ENCODE measurements around the gene TIGD7. TPM values are rescaled to one million over a fixed set of nuclear protein-coding genes. Genes with fewer than 3 reads are reported as not detected.

Gene TIGD7
- total RNA-seq, 2 donors from 2014 or later, result 2.6 to 4.6 TPM

DNA sequence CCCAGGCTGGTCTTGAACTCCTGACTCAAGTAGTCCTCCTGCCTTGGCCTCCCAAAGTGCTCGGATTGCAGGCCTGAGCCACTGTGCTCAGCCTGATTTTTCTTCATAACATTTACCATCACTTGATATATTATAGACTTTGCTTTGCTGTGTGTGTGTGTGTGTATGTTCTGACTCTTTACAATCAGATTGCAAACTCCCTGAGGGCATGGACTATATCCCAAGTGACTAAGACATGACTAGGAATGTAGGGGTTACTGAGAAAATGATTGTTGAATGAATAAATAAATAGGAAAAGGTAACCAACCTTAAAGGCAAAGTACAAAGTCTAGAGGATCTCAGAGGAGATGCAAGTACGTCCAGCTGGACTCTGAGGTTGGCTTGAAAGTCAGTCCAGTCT is 40.8 kb upstream of the TIGD7 start:
- peaks cover 12% of the 10 kb centered on the region for H3K4me1 ChIP-seq
- H3K4me3 ChIP-seq, result no peak overlapping the region
- no peaks in the 10 kb centered on the region for H3K27me3 ChIP-seq
- DNase-seq (no peak), ATAC-seq (no peak)
- no peaks in the 10 kb centered on the region for H3K9me3 ChIP-seq
- no peaks in the 10 kb centered on the region for H3K36me3 ChIP-seq (replicated peaks in 1 of 2; ENCODE audit: insufficient read depth in 1 of 2, low read depth in 2 of 2)
- intact Hi-C loops (cut with DNase I), result no loop called here
- H3K27ac ChIP-seq, result no peak overlapping the region
- TF ChIP-seq POLR2A (IDR thresholded peaks at IDR 0.05), result no peak
- TF ChIP-seq, protein P1, sequence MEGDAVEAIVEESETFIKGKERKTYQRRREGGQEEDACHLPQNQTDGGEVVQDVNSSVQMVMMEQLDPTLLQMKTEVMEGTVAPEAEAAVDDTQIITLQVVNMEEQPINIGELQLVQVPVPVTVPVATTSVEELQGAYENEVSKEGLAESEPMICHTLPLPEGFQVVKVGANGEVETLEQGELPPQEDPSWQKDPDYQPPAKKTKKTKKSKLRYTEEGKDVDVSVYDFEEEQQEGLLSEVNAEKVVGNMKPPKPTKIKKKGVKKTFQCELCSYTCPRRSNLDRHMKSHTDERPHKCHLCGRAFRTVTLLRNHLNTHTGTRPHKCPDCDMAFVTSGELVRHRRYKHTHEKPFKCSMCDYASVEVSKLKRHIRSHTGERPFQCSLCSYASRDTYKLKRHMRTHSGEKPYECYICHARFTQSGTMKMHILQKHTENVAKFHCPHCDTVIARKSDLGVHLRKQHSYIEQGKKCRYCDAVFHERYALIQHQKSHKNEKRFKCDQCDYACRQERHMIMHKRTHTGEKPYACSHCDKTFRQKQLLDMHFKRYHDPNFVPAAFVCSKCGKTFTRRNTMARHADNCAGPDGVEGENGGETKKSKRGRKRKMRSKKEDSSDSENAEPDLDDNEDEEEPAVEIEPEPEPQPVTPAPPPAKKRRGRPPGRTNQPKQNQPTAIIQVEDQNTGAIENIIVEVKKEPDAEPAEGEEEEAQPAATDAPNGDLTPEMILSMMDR (IDR thresholded peaks at IDR 0.05), result no peak
- 53 to 61% methylated on average over 2 of the region's 2 CpGs for WGBS, 2 donors

DNA sequence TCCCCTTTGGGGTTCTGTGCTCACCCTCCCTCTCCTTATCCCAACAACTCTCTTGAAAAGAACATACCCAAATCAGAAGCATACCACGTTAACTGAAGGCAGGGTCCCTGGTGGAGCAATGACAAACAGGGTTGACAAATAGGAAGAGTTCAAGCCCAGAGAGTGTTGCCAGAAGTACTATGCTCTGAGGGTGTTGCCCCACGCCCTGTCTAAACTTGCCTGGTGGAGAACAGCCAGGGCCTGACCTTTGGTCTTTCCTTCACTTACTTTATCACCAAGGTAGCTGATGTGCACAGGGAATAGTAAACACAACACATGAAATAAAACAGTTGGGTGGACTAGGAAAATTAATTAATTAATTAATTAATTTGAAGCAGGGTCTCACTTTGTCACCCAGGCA is 23.4 kb upstream of the TIGD7 start:
- no peak for ATAC-seq
- Histone ChIP-seq H3K27me3 (no peaks in the 10 kb centered on the region), H3K9me3 (no peaks in the 10 kb centered on the region), H3K27ac (no peak overlapping the region), H3K36me3 (replicated peaks in 1 of 2; ENCODE audit: insufficient read depth in 1 of 2, low read depth in 2 of 2) (no peaks in the 10 kb centered on the region), H3K4me3 (no peak overlapping the region), H3K4me1 (no peaks in the 10 kb centered on the region)
- 32 to 62% methylated on average over 2 of the region's 2 CpGs for WGBS, 2 donors
- intact Hi-C loops (cut with DNase I), result no loop called here
- DNase-seq, result no peak
- TF ChIP-seq, protein P1 (IDR thresholded peaks at IDR 0.05), result no peak
- TF ChIP-seq POLR2A (IDR thresholded peaks at IDR 0.05), result no peak

DNA sequence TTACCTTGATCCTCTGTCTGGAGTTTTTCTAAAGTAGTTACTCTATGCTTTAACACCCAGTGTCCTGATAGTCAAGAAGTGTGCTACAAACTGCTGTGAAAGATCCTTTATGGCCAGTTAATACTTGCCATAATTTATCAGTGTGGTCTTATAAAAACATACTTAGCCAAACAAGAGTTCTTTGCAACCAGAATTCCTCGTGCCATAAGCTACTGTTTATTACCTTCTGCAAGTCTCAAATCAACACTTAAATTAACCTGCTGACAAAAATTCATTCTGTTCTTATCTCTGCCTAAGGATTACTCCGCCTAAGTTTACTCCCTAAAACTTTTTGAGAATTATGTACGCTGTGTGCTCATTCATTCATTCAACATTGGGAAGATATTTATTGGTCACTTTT is 22.9 kb upstream of the TIGD7 start:
- no peak overlapping the region for H3K27ac ChIP-seq
- intact Hi-C loops (cut with DNase I), result no loop called here
- TF ChIP-seq POLR2A (IDR thresholded peaks at IDR 0.05), result no peak
- TF ChIP-seq, protein P1 (IDR thresholded peaks at IDR 0.05), result no peak
- no peaks in the 10 kb centered on the region for H3K27me3 ChIP-seq
- DNase-seq, result no peak
- H3K4me3 ChIP-seq, result no peak overlapping the region
- H3K4me1 ChIP-seq, result no peaks in the 10 kb centered on the region
- ATAC-seq, result no peak
- WGBS, 2 donors, result 43 to 51% methylated on average over 3 of the region's 3 CpGs
- peaks cover 0 to 2% (median 0%) of the 10 kb centered on the region in 3 donors for H3K9me3 ChIP-seq
- H3K36me3 ChIP-seq (replicated peaks in 1 of 2; ENCODE audit: insufficient read depth in 1 of 2, low read depth in 2 of 2), result no peaks in the 10 kb centered on the region

DNA sequence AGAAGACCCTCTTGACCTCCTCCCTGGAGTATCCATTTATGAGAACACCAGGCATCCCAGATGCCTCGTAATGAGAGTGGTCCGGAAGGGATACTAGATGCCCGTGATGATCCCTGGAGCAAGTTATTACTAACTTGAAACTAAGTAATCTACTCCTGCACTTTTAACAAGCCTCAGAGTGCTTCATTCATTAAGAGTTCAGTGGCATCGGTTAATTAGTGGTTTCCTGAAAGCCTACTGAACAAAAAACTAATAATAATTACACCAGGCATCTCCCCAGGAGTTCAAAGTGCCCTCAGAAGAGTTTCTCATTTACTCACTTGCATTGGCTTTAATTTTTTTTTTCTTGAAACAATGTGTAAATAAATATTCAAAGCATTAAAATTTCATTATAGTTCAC is 22.3 kb upstream of the TIGD7 start:
- intact Hi-C loops (cut with DNase I), result no loop called here
- Histone ChIP-seq H3K27ac (no peak overlapping the region), H3K27me3 (no peaks in the 10 kb centered on the region), H3K4me1 (no peaks in the 10 kb centered on the region), H3K4me3 (no peak overlapping the region), H3K9me3 (peaks cover 0 to 8% (median 0%) of the 10 kb centered on the region in 3 donors), H3K36me3 (replicated peaks in 1 of 2; ENCODE audit: insufficient read depth in 1 of 2, low read depth in 2 of 2) (no peaks in the 10 kb centered on the region)
- TF ChIP-seq, protein P1 (IDR thresholded peaks at IDR 0.05), result no peak
- no peak for TF ChIP-seq POLR2A (IDR thresholded peaks at IDR 0.05)
- no peak for ATAC-seq
- DNase-seq, result no peak
- WGBS, 2 donors, result 74 to 83% methylated on average over 4 of the region's 4 CpGs

DNA sequence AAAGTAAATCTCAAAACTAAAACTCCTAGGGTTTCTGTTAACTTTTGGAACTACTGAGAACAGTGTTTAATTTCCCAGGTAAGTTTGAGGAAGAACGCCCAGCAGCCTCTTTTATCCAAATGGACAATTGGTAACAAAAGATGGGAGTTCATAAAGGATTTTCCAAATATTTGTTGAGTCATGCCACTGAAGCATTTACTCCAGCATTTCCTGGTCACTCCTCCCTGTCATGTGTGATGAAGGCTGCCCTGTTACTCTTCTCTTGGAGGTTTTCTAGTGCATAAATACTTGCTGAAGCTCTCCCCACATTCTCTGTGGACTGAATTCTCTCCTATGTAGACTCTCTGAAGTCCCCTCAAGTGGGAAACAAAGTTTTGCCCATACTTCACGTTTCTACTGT is 16.6 kb upstream of the TIGD7 start:
- no peak for DNase-seq
- Histone ChIP-seq H3K36me3 (replicated peaks in 1 of 2; ENCODE audit: insufficient read depth in 1 of 2, low read depth in 2 of 2) (peaks cover 6 to 9% of the 10 kb centered on the region in 2 donors), H3K27me3 (no peaks in the 10 kb centered on the region), H3K4me1 (no peaks in the 10 kb centered on the region), H3K4me3 (no peak overlapping the region), H3K27ac (no peak overlapping the region), H3K9me3 (peaks cover 0 to 58% (median 14%) of the 10 kb centered on the region in 3 donors)
- intact Hi-C loops (cut with DNase I), result no loop called here
- no peak for TF ChIP-seq POLR2A (IDR thresholded peaks at IDR 0.05)
- TF ChIP-seq, protein P1 (IDR thresholded peaks at IDR 0.05), result no peak
- WGBS, 2 donors, result 56 to 64% methylated on average over 2 of the region's 2 CpGs
- ATAC-seq, result no peak

Measured in body of pancreas (tissue), 4 donors.